Heart right ventricle (tissue), 16 donors: ENCODE data around the gene CYB561A3. TPM values are rescaled to one million over a fixed set of nuclear protein-coding genes. Genes with fewer than 3 reads are reported as not detected.

Experiments used
- ATAC-seq, 8 donors: fragments of 200-7000 bp; cut with Tn5 transposase; one replicate each; pipeline ENCODE4 v1.9.1; 2020; ENCODE audit warnings: mild to moderate bottlenecking in 8 of 8, moderate library complexity in 8 of 8, moderate number of reproducible peaks in 1 of 8
- DNase-seq, 2 donors: peaks; one replicate each; pipeline ENCODE4 v3.0.0-alpha.2; 2020
- H3K27ac ChIP-seq, 10 donors: fragments of 200-600 bp; sonication (generic) in 2 of 10; one replicate each; pipeline versions ENCODE4 v1.5.0 to v1.8.0; 2020 to 2022; ENCODE audit warnings: mild to moderate bottlenecking in 3 of 10
- H3K27me3 ChIP-seq, 7 donors: fragments of 200-600 bp; one replicate each; pipeline ENCODE4 v1.8.0; 2021 to 2022; ENCODE audit warnings: mild to moderate bottlenecking in 2 of 7
- H3K36me3 ChIP-seq, 9 donors: fragments of 200-600 bp; sonication (generic) in 1 of 9; one replicate each; pipeline versions ENCODE4 v1.5.0 to v1.8.0; 2020 to 2022; ENCODE audit warnings: mild to moderate bottlenecking in 2 of 9
- H3K4me1 ChIP-seq, 9 donors: fragments of 200-600 bp; sonication (generic) in 1 of 9; one replicate each; pipeline versions ENCODE4 v1.5.0 to v1.8.0; 2020 to 2022; ENCODE audit warnings: mild to moderate bottlenecking in 4 of 9
- H3K4me3 ChIP-seq, 10 donors: fragments of 200-600 bp; sonication (generic) in 2 of 10; one replicate each; pipeline versions ENCODE4 v1.5.0 to v1.8.0; 2020 to 2022; ENCODE audit warnings: mild to moderate bottlenecking in 7 of 10, moderate library complexity in 2 of 10
- H3K9me3 ChIP-seq, 11 donors: fragments of 200-600 bp in 10 of 11; sonication (generic) in 2 of 11; one replicate each; pipeline versions ENCODE4 v1.5.0 to v1.8.0; 2013 to 2022; ENCODE audit warnings: mild to moderate bottlenecking in 2 of 11, control low read depth in 1 of 11, moderate library complexity in 1 of 11
- WGBS, 2 donors: extraction: QIAGEN DNeasy Blood & Tissue Kit; methylation state at CpG; one replicate each; pipeline ENCODE4 v1.1.7; 2013; ENCODE audit warnings: inconsistent platforms in 1 of 2; 5-methylcytosine and 5-hydroxymethylcytosine counted together
- intact Hi-C, 10 donors: fragments of 100-400 bp; cut with DNase I; formaldehyde crosslinking; loops; one replicate each; pipeline versions ENCODE4 v1.11.1 to v1.14.2; 2022
- polyA plus RNA-seq, 2 donors: library from polyadenylated mRNA; stranded (reverse); fragments of 200-250 nt; gene quantifications; one replicate each; pipeline ENCODE4 v1.2.3, GENCODE V29; 2013
- total RNA-seq, 10 donors: library from RNA; stranded (reverse); fragmentation: NEBNext Ultra II Directional in 3 of 10; extraction: Animal tissue kit (Norgen Biotek cat#: 25700) in 3 of 10; gene quantifications; one replicate each; pipeline versions ENCODE4 v1.2.1 to v1.2.4, GENCODE V29; 2021 to 2023
- TF ChIP-seq, protein P1 (sequence below), 9 donors: fragments of 200-600 bp; sonication (generic) in 2 of 9; IDR thresholded peaks; one replicate each; pipeline versions ENCODE4 v1.5.0 to v1.8.0; 2021 to 2022; ENCODE audit warnings: antibody characterized with exemption in 9 of 9, mild to moderate bottlenecking in 5 of 9, moderate library complexity in 1 of 9
- donor health status: Arrhythmogenic right ventricular cardiomyopathy.
- donor health status: ischemic (EF 13 %, LVEDD 7.1; RV severe dilation, severe dysfunction).
- donor health status: healthy with polysubstance abuse.
- donor health status: DM: no; HTN: yes; CAD: no.
- donor health status: DM: no; HTN: no; CAD: no.
- donor health status: ischemic (EF 25% LVEDD 6.9; RV normal size, moderate dysfunction).
- donor health status: ischemic (EF 25% LVEDD 5.7; RV mildly dilated, moderate dysfunction).
- donor health status: healthy.
- donor health status: DM: yes; HTN: yes; CAD: no.
- donor health status: Ischemic cardiomyopathy.
- donor health status: ischemic (EF 35%, LVEDD 5.7; RV mildly dilated, moderate dysfunction).
- donor health status: nonischemic (EF 11% LVEDD 7.7; RV severe dilation, severe dysfunction).
- donor health status: DM: yes; HTN: yes; CAD: no.
- donor health status: PGD.
- donor health status: ischemic (EF 29% LVEDD 5.4; RV normal size, mild dysfunction).
- donor health status: nonischemic (EF 23%, LVEDD 6.1; RV moderate dilation, normal function).

The CYB561A3 gene
- total and polyA plus RNA-seq, 12 donors = 6.0 to 18.6 (median 10.5) TPM

DNA sequence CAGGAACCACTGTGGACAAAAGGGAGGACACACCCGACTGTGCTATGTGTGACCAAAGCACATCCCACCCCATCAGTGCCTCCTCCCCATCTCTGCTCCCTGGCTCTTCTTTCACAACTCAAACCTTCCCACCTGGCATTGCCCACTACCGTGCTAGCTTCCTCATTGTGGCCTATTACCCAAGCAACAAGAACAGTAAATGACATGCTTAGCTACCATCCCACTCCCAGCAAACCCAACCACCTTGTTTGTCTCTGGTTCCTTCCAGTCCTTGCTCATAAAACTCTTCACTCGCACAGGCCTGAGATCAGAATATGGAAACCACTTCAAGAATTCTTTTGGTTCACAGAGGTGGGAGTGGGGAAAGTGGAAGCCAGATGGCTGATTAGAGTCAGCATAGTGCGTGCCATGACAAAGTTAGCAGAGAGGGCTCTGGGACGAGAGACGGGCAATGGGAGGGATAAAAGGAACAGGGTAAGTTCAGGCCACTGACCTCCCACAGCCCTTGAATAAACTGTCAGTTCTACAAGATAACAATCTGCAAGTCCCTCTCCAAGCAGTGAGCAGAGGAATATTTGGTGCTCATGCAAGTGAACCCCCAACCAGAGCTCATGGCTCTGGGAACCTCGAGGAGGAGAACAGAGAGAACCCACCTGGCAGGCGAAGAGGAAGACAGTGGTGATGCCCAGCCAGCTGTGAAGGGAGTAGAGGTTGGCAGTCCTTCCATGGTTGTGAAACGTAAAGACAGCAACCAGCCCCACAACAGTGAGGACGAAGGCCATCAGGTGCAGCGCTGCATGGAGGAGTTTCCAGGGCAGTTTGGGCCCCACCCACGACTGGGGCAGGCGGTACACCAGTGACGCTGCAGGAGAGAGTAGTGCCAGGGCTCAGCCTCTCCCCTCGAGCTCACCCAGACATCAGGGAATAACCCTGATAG, 8.3 kb downstream of the CYB561A3 start:
- ATAC-seq (no peak), DNase-seq (no peak)
- TF ChIP-seq, protein P1, sequence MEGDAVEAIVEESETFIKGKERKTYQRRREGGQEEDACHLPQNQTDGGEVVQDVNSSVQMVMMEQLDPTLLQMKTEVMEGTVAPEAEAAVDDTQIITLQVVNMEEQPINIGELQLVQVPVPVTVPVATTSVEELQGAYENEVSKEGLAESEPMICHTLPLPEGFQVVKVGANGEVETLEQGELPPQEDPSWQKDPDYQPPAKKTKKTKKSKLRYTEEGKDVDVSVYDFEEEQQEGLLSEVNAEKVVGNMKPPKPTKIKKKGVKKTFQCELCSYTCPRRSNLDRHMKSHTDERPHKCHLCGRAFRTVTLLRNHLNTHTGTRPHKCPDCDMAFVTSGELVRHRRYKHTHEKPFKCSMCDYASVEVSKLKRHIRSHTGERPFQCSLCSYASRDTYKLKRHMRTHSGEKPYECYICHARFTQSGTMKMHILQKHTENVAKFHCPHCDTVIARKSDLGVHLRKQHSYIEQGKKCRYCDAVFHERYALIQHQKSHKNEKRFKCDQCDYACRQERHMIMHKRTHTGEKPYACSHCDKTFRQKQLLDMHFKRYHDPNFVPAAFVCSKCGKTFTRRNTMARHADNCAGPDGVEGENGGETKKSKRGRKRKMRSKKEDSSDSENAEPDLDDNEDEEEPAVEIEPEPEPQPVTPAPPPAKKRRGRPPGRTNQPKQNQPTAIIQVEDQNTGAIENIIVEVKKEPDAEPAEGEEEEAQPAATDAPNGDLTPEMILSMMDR (IDR thresholded peaks at IDR 0.05) = no peak
- Histone ChIP-seq H3K36me3 (peaks cover 0 to 75% (median 7%) of the 10 kb centered on the region in 9 donors), H3K4me3 (no peak overlapping the region), H3K27me3 (no peaks in the 10 kb centered on the region), H3K9me3 (no peaks in the 10 kb centered on the region), H3K27ac (no peak overlapping the region), H3K4me1 (peaks cover 0 to 19% (median 0%) of the 10 kb centered on the region in 9 donors)
- intact Hi-C loops = no loop called here
- 88 to 89% methylated on average over 15 of the region's 15 CpGs for WGBS, 2 donors

DNA sequence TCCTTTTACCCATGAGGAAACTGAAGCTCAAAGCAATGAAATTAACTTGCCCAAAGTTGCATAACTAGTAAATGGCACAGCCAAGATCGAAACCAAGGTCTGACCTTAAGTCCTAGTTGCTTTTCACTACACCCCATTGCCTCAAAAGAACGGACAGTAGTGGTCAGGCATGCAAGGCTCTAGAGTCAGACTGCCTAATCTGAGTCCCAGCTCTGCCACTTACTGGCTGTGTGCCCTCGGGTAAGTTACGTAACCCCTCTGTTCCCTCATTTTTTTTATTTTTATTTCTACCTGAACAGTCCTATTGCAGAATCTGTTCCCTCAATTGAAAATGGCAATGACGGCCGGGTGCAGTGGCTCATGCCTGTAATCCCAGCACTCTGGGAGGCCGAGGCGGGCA, 9.6 kb downstream of the CYB561A3 start:
- peaks cover 0 to 18% (median 0%) of the 10 kb centered on the region in 9 donors for H3K4me1 ChIP-seq
- H3K9me3 ChIP-seq = no peaks in the 10 kb centered on the region
- intact Hi-C loops = no loop called here
- ATAC-seq = no peak
- TF ChIP-seq, protein P1 (IDR thresholded peaks at IDR 0.05) = no peak
- 83 to 85% methylated on average over 8 of the region's 8 CpGs for WGBS, 2 donors
- peaks cover 0 to 88% (median 7%) of the 10 kb centered on the region in 9 donors for H3K36me3 ChIP-seq
- H3K27ac ChIP-seq = no peak overlapping the region
- H3K27me3 ChIP-seq = no peaks in the 10 kb centered on the region
- H3K4me3 ChIP-seq = no peak overlapping the region
- DNase-seq = no peak

DNA sequence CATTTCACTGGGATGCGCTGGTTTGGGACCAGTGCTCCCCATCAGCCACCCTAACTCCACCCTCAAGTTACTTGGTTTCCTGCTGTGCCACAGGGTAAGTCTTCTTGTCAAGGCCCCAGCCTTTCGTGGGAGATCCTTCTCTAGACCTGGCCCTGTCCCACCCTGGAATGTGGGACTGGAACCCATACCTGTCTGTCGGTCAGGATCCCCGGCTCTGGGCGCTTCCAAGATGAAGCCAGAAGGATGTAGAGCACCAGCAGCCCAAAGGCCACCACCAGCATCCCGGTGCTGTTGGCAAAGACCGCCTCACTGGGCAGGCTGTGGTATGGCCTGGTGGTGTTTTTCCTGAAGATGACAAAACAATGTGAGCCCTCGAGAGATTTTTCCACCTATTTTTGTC, 10.9 kb downstream of the CYB561A3 start:
- H3K36me3 ChIP-seq = peaks cover 0 to 96% (median 7%) of the 10 kb centered on the region in 9 donors
- peaks cover 0 to 11% (median 0%) of the 10 kb centered on the region in 9 donors for H3K4me1 ChIP-seq
- H3K27me3 ChIP-seq = no peaks in the 10 kb centered on the region
- H3K9me3 ChIP-seq = no peaks in the 10 kb centered on the region
- 95 to 97% methylated on average over 8 of the region's 8 CpGs for WGBS, 2 donors
- TF ChIP-seq, protein P1 (IDR thresholded peaks at IDR 0.05) = no peak
- H3K27ac ChIP-seq = no peak overlapping the region
- DNase-seq (no peak), ATAC-seq (no peak)
- H3K4me3 ChIP-seq = no peak overlapping the region
- intact Hi-C loops = no loop called here

DNA sequence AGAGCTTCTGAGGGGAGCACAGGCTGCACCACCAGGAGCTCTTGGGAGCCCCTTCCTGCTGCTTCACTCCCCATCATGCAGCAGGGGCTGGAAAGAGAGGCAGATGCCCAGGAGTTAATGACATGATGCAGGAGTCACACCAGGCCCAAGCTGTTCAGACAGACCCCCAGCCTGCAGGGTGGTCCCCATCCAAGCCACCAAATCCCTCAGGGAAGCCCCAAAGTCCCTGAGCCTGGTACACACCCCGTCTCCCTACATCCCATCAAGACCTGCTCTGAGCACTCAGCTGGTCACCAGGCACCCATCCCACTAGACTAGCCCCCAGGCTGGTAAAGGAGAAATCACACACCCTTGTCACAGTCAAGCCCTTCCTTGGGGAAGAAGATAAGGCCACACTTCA, 11.3 kb downstream of the CYB561A3 start:
- Histone ChIP-seq H3K4me1 (peaks cover 0 to 11% (median 0%) of the 10 kb centered on the region in 9 donors), H3K36me3 (peaks cover 0 to 97% (median 7%) of the 10 kb centered on the region in 9 donors), H3K27me3 (no peaks in the 10 kb centered on the region), H3K4me3 (no peak overlapping the region), H3K9me3 (no peaks in the 10 kb centered on the region), H3K27ac (no peak overlapping the region)
- WGBS, 2 donors = 93 to 97% methylated on average over 1 of the region's 1 CpG
- no peak for ATAC-seq
- no peak for DNase-seq
- TF ChIP-seq, protein P1 (IDR thresholded peaks at IDR 0.05) = no peak
- intact Hi-C loops = no loop called here
